Spleen (tissue), 11 donors: ENCODE measurements around the gene TNPO2. TPM values are rescaled to one million over a fixed set of nuclear protein-coding genes. Genes with fewer than 3 reads are reported as not detected.

Source experiments
- DNase-seq: peaks from one replicate; pipeline ENCODE4 v3.0.0-alpha.2; 2020
- H3K27ac ChIP-seq, 8 donors: fragments of 200-600 bp; sonication (generic) in 7 of 8; 1 replicate in 4 of 8; 2 replicates in 4 of 8; pipeline versions ENCODE4 v1.5.0 to v1.8.0; 2016 to 2021; ENCODE audit warnings: inconsistent platforms in 4 of 8, mild to moderate bottlenecking in 4 of 8, moderate library complexity in 1 of 8
- H3K27me3 ChIP-seq, 7 donors: fragments of 200-600 bp; sonication (generic) in 6 of 7; replicated peaks in 1 of 7; 1 replicate in 4 of 7; 2 replicates in 3 of 7; pipeline versions ENCODE4 v1.5.0 to v1.8.0; 2016 to 2021; ENCODE audit warnings: inconsistent platforms in 3 of 7, mild to moderate bottlenecking in 1 of 7
- H3K36me3 ChIP-seq, 6 donors: fragments of 200-600 bp; sonication (generic) in 5 of 6; 1 replicate in 4 of 6; 2 replicates in 2 of 6; pipeline versions ENCODE4 v1.5.0 to v1.8.0; 2016 to 2021; ENCODE audit warnings: inconsistent platforms in 2 of 6
- H3K4me1 ChIP-seq, 6 donors: fragments of 200-600 bp; sonication (generic) in 5 of 6; 1 replicate in 3 of 6; 2 replicates in 3 of 6; pipeline versions ENCODE4 v1.5.0 to v1.8.0; 2016 to 2021; ENCODE audit warnings: inconsistent platforms in 3 of 6
- H3K4me3 ChIP-seq, 8 donors: fragments of 200-600 bp; sonication (generic) in 7 of 8; 1 replicate in 4 of 8; 2 replicates in 4 of 8; pipeline versions ENCODE4 v1.5.0 to v1.8.0; 2016 to 2021; ENCODE audit warnings: inconsistent platforms in 4 of 8, mild to moderate bottlenecking in 4 of 8, moderate library complexity in 2 of 8
- H3K9me3 ChIP-seq, 8 donors: fragments of 200-600 bp; sonication (generic) in 7 of 8; 1 replicate in 4 of 8; 2 replicates in 4 of 8; pipeline versions ENCODE4 v1.5.0 to v1.8.0; 2016 to 2021; ENCODE audit warnings: inconsistent platforms in 4 of 8
- POLR2A ChIP-seq, 3 donors: fragments of 450-650 bp; IDR thresholded peaks; one replicate each; pipeline ENCODE4 v1.5.1; 2017; ENCODE audit warnings: antibody characterized with exemption in 3 of 3, mild to moderate bottlenecking in 1 of 3
- POLR2AphosphoS5 ChIP-seq, 3 donors: sonication (generic); formaldehyde crosslinking; IDR thresholded peaks; one replicate each; pipeline ENCODE4 v1.5.1; 2017; ENCODE audit warnings: antibody characterized with exemption in 3 of 3
- WGBS, 5 donors: extraction: QIAGEN DNeasy Blood & Tissue Kit in 3 of 5; methylation state at CpG; one replicate each; pipeline versions ENCODE4 v1.1.5 to v1.1.7; 2013 to 2018; 5-methylcytosine and 5-hydroxymethylcytosine counted together
- intact Hi-C: fragments of 100-400 bp; cut with DNase I; formaldehyde crosslinking; loops from one replicate; pipeline ENCODE4 v1.15.0; 2023; ENCODE audit warnings: low total_unique reads
- polyA plus RNA-seq, 3 donors: library from polyadenylated mRNA; stranded (reverse); fragments of 200-250 nt; gene quantifications; one replicate each; pipeline ENCODE4 v1.2.1, GENCODE V29; 2013
- total RNA-seq, 7 donors: library from RNA; depleted of rRNA in 3 of 7; stranded (reverse); fragments of >200 nt in 3 of 7; fragmentation: NEBNext Ultra II Directional in 4 of 7; extraction: Animal tissue kit (Norgen Biotek cat#: 25700) in 4 of 7; gene quantifications; one replicate each; pipeline versions ENCODE4 v1.1.0 to v1.2.1, GENCODE V29; 2016 to 2021
- TF ChIP-seq, protein P1 (sequence below), 11 experiments: fragments of 200-600 bp in 7 of 11; fragments of 450-650 bp in 4 of 11; sonication (generic) in 4 of 11; IDR thresholded peaks in 8 of 11; conservative IDR thresholded peaks in 3 of 11; 1 replicate in 7 of 11; 2 replicates in 4 of 11; pipeline versions ENCODE4 v1.4.0 to v1.8.0; 2016 to 2021; ENCODE audit warnings: antibody characterized with exemption in 11 of 11, inconsistent platforms in 4 of 11, mild to moderate bottlenecking in 1 of 11
- donor health status: healthy with polysubstance abuse.
- donor health status: DM: no; HTN: no; CAD: no; lungs with moderate emphysema.
- donor health status: DM: no; HTN: no; CAD: no.
- donor health status: Bipolar disorder and iron deficiency.
- donor health status: healthy.
- donor health status: DM: no; HTN: no; CAD: no.
- donor health status: DM: yes; HTN: yes; CAD: no.

Gene TNPO2
- total and polyA plus RNA-seq, 10 donors, result 15.8 to 83.6 (median 50.6) TPM

DNA sequence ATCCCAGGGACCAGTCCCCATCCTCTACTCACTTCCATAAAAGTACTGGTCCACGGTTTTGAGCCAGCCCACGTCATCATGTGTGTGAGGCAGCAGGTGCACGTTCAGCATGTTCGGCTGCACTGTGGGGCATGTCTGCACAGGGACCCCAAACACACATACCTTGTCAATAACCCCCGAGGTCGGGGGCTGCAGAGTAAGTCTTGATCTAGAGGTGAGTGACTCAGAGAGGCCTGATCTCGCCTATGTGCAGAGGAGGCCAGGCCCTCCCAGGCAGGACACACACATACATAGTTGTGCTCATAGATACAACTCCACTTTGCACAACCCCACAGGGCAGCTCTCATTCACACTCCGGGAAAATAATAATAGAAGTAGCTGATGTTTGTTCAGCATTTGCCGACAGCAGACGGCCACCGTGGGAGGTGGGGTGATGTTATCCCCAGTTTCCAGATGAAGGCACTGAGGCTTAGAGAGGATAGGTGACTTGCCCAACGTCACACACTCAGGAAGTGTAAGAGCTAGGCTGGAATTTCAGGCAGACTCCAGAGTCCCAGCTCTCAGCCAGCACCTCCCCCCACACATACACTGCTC lies 58.0 kb downstream of the TNPO2 start:
- Histone ChIP-seq H3K27me3 (no peaks in the 10 kb centered on the region), H3K36me3 (peaks cover 0 to 53% (median 43%) of the 10 kb centered on the region in 6 donors), H3K4me1 (peaks cover 33 to 70% (median 57%) of the 10 kb centered on the region in 6 donors), H3K4me3 (peak overlapping the region; percentile 68 to 98 (median 82)), H3K27ac (peak overlapping the region; percentile 76 to 92 (median 86)), H3K9me3 (no peaks in the 10 kb centered on the region)
- DNase-seq, result peak; percentile 81
- TF ChIP-seq POLR2AphosphoS5 (IDR thresholded peaks at IDR 0.05), result no peak
- no peak for TF ChIP-seq POLR2A (IDR thresholded peaks at IDR 0.05)
- TF ChIP-seq, protein P1, sequence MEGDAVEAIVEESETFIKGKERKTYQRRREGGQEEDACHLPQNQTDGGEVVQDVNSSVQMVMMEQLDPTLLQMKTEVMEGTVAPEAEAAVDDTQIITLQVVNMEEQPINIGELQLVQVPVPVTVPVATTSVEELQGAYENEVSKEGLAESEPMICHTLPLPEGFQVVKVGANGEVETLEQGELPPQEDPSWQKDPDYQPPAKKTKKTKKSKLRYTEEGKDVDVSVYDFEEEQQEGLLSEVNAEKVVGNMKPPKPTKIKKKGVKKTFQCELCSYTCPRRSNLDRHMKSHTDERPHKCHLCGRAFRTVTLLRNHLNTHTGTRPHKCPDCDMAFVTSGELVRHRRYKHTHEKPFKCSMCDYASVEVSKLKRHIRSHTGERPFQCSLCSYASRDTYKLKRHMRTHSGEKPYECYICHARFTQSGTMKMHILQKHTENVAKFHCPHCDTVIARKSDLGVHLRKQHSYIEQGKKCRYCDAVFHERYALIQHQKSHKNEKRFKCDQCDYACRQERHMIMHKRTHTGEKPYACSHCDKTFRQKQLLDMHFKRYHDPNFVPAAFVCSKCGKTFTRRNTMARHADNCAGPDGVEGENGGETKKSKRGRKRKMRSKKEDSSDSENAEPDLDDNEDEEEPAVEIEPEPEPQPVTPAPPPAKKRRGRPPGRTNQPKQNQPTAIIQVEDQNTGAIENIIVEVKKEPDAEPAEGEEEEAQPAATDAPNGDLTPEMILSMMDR (IDR thresholded peaks at IDR 0.05 in 8 of 11, conservative IDR thresholded peaks at IDR 0.05 in 3 of 11), result no peak
- 21 to 32% (median 27%) methylated on average over 8 to 12 of the region's 12 CpGs for WGBS, 5 donors
- intact Hi-C loops, result no loop called here

DNA sequence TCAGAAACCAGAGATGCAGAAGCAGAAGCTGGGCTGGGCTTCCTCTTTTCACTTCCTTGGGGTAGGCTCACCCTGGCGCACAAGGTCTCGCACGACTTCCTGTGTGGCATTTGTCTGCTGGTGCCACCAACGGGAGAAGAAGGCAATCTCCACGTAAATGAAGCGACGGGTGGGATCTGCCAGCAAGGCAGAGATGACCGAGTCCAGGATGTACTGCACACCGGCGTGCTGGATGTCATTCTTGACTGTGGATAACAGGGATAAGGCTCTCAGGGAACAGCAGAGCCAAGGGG lies 58.5 kb downstream of the TNPO2 start:
- Histone ChIP-seq H3K27me3 (no peaks in the 10 kb centered on the region), H3K27ac (peak overlapping the region; percentile 19 to 92 (median 86)), H3K9me3 (no peaks in the 10 kb centered on the region), H3K4me3 (peak overlapping the region; percentile 68 to 98 (median 82)), H3K36me3 (peaks cover 0 to 58% (median 49%) of the 10 kb centered on the region in 6 donors), H3K4me1 (peaks cover 27 to 64% (median 52%) of the 10 kb centered on the region in 6 donors)
- DNase-seq, result peak; percentile 93
- WGBS, 5 donors, result 12 to 41% (median 31%) methylated on average over 10 of the region's 10 CpGs
- intact Hi-C loops, result no loop called here
- TF ChIP-seq POLR2A (IDR thresholded peaks at IDR 0.05) (no peak), POLR2AphosphoS5 (IDR thresholded peaks at IDR 0.05) (peak in 2 of 3 donors; percentile 79 to 81)

DNA sequence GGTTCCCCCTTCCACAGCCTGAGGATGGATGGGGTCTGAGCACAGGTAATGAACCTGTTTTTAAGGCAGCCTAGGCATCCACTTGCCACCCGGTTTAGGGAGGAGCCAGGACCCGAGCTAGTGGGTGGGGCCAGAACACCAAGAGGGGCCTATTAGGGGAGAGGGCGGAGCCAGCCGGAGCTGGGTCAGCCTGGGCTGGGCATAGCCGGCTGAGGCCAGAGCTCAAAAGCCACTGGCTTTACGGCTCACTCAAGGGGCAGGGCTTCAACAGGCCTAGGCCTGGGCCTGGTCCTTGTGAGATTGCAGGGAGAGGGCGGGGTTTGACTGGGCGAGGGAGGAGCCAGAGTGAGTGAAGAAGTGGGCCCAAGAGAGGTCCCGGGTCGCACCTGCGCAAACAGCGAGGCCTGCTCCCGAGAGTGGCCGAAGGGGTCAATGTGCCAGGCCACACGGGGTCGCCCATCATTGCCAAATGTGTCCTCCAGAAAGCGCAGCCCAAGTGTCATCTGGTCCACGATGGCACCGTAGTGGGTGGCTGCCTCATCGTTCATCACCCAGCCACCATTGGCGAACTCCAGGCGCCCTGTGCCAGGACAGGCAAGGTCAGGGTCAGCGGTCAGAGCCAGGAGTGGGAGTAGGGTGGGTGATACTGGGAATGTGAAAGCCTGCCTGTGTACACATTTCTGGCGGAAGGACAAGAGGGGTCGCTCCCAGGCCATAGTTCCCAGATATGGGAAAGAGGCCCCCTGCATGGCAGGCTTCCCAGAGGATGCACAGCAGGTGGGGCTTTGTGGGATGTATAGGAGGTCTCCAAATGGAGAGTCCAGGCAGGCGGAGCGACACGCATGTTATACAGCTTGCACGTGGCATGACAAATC lies 59.1 kb downstream of the TNPO2 start:
- DNase-seq, result peak; percentile 84
- Histone ChIP-seq H3K4me3 (peak overlapping the region in 4 of 8 donors; percentile 68 to 98 (median 82)), H3K4me1 (peaks cover 24 to 59% (median 47%) of the 10 kb centered on the region in 6 donors), H3K27ac (peak overlapping the region in 7 of 8 donors; percentile 76 to 92 (median 87)), H3K36me3 (peaks cover 0 to 64% (median 54%) of the 10 kb centered on the region in 6 donors), H3K27me3 (no peaks in the 10 kb centered on the region), H3K9me3 (no peaks in the 10 kb centered on the region)
- intact Hi-C loops, result no loop called here
- 72 to 89% (median 80%) methylated on average over 23 to 29 of the region's 29 CpGs for WGBS, 5 donors
- peak in 1 of 3 donors; percentile 27 for TF ChIP-seq POLR2AphosphoS5 (IDR thresholded peaks at IDR 0.05)
- TF ChIP-seq, protein P1 (IDR thresholded peaks at IDR 0.05 in 8 of 11, conservative IDR thresholded peaks at IDR 0.05 in 3 of 11), result no peak

DNA sequence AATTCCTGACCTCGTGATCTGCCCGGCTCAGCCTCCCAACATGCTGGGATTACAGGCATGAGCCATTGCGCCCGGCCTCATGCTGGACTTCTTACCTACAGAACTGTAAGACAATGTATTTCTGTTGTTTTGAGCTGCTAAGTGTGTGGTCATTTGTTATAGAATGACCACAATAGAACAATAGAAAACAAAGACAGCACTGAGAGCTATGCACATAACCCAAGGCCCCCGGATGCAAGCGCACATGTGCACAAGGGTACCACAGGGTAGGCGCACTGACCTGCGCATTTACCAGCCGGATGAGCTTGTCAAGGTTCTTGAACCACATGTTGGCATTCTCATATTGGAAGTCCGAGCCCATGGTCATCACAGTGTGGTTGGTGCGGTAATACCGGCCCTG lies 62.8 kb downstream of the TNPO2 start:
- intact Hi-C loops, result no loop called here
- H3K27ac ChIP-seq, result no peak overlapping the region
- WGBS, 5 donors, result 87 to 98% (median 93%) methylated on average over 10 to 12 of the region's 12 CpGs
- H3K9me3 ChIP-seq, result no peaks in the 10 kb centered on the region
- no peaks in the 10 kb centered on the region for H3K27me3 ChIP-seq
- TF ChIP-seq, protein P1 (IDR thresholded peaks at IDR 0.05 in 8 of 11, conservative IDR thresholded peaks at IDR 0.05 in 3 of 11), result no peak
- peak in 1 of 3 donors; percentile 11 for TF ChIP-seq POLR2AphosphoS5 (IDR thresholded peaks at IDR 0.05)
- H3K4me1 ChIP-seq, result peaks cover 8 to 27% (median 21%) of the 10 kb centered on the region in 6 donors
- DNase-seq, result no peak
- peaks cover 0 to 92% (median 87%) of the 10 kb centered on the region in 6 donors for H3K36me3 ChIP-seq
- H3K4me3 ChIP-seq, result no peak overlapping the region
